ENCODE measurements around the gene RAB8B.

DNA sequence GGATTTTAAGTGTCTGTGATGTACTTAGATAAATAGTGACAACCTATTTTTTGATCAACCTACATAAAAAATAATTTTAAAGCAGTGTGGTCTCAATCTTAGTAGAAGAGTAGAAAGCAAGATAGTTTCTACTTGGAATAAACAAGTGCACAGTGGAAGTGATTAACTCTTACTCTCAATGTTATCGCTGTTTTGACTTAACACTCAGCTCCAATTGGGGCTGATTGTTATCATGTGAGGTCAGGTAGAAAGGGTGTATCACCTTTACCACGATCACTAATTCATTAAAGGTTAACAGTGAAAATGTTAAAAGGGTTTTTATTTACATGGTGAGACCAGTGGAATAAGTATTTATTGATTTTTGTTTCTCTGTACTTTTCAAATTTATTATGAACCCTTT lies 65.6 kb downstream of the RAB8B start:
- TF ChIP-seq, protein P1, sequence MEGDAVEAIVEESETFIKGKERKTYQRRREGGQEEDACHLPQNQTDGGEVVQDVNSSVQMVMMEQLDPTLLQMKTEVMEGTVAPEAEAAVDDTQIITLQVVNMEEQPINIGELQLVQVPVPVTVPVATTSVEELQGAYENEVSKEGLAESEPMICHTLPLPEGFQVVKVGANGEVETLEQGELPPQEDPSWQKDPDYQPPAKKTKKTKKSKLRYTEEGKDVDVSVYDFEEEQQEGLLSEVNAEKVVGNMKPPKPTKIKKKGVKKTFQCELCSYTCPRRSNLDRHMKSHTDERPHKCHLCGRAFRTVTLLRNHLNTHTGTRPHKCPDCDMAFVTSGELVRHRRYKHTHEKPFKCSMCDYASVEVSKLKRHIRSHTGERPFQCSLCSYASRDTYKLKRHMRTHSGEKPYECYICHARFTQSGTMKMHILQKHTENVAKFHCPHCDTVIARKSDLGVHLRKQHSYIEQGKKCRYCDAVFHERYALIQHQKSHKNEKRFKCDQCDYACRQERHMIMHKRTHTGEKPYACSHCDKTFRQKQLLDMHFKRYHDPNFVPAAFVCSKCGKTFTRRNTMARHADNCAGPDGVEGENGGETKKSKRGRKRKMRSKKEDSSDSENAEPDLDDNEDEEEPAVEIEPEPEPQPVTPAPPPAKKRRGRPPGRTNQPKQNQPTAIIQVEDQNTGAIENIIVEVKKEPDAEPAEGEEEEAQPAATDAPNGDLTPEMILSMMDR (IDR thresholded peaks at IDR 0.05): no peak
- TF ChIP-seq ZFX (IDR thresholded peaks at IDR 0.05; ENCODE audit: borderline replicate concordance): no peak

Data from 22Rv1 (cell line).